WERI-Rb-1 (cell line): ENCODE results near the gene CCR6.

Experiments
- DNase-seq: peaks from one replicate; pipeline ENCODE4 v3.0.0-alpha.2; 2020
- H3K27ac ChIP-seq: fragments of 250-450 bp; sonication (Bioruptor Pico); 2 replicates; pipeline ENCODE4 v1.5.1; 2020; ENCODE audit warnings: mild to moderate bottlenecking, moderate library complexity
- H3K27me3 ChIP-seq: fragments of 250-450 bp; sonication (Bioruptor Pico); 2 replicates; pipeline ENCODE4 v1.5.1; 2021; ENCODE audit warnings: mild to moderate bottlenecking, low read depth, moderate library complexity; ENCODE audit not compliant: insufficient read depth, severe bottlenecking
- H3K36me3 ChIP-seq: fragments of 250-450 bp; sonication (Bioruptor Pico); 2 replicates; pipeline ENCODE4 v1.5.1; 2020; ENCODE audit warnings: mild to moderate bottlenecking, moderate library complexity
- H3K4me3 ChIP-seq: 2 replicates; pipeline ENCODE4 v1.5.1; 2011; ENCODE audit warnings: low read depth, mild to moderate bottlenecking, control low read depth, low read length
- H3K9me3 ChIP-seq: fragments of 250-450 bp; sonication (Bioruptor Pico); 2 replicates; pipeline ENCODE4 v1.5.1; 2021; ENCODE audit warnings: mild to moderate bottlenecking, moderate library complexity; ENCODE audit not compliant: severe bottlenecking
- TF ChIP-seq, protein P1 (sequence below): IDR thresholded peaks from 2 replicates; pipeline ENCODE4 v1.5.1; 2011; ENCODE audit warnings: low read depth, mild to moderate bottlenecking, control low read depth, inconsistent platforms, low read length

Gene CCR6

DNA sequence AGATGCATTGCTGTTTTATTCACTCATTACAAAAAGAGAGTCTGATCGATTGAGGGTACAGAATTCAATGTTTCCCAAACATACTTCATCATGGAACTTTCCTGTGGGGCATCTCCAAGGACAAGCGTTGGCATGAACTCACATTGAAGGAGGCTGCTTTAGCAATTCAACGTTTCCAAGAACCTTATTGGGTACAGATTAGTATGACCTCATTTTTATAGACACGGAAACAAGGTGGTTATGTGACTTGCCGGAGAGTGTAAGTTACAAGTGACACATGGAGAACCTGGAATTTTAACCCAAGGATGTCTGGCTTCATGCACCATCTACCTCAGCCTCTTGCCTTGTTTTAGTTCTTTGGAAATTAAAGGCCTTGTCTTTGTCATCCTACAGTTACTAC lies 26.1 kb downstream of the CCR6 start:
- H3K27ac ChIP-seq: no peak overlapping the region
- DNase-seq: no peak
- H3K9me3 ChIP-seq: no peaks in the 10 kb centered on the region
- no peaks in the 10 kb centered on the region for H3K27me3 ChIP-seq
- TF ChIP-seq, protein P1, sequence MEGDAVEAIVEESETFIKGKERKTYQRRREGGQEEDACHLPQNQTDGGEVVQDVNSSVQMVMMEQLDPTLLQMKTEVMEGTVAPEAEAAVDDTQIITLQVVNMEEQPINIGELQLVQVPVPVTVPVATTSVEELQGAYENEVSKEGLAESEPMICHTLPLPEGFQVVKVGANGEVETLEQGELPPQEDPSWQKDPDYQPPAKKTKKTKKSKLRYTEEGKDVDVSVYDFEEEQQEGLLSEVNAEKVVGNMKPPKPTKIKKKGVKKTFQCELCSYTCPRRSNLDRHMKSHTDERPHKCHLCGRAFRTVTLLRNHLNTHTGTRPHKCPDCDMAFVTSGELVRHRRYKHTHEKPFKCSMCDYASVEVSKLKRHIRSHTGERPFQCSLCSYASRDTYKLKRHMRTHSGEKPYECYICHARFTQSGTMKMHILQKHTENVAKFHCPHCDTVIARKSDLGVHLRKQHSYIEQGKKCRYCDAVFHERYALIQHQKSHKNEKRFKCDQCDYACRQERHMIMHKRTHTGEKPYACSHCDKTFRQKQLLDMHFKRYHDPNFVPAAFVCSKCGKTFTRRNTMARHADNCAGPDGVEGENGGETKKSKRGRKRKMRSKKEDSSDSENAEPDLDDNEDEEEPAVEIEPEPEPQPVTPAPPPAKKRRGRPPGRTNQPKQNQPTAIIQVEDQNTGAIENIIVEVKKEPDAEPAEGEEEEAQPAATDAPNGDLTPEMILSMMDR: no peak
- no peaks in the 10 kb centered on the region for H3K36me3 ChIP-seq
- H3K4me3 ChIP-seq: no peak overlapping the region

DNA sequence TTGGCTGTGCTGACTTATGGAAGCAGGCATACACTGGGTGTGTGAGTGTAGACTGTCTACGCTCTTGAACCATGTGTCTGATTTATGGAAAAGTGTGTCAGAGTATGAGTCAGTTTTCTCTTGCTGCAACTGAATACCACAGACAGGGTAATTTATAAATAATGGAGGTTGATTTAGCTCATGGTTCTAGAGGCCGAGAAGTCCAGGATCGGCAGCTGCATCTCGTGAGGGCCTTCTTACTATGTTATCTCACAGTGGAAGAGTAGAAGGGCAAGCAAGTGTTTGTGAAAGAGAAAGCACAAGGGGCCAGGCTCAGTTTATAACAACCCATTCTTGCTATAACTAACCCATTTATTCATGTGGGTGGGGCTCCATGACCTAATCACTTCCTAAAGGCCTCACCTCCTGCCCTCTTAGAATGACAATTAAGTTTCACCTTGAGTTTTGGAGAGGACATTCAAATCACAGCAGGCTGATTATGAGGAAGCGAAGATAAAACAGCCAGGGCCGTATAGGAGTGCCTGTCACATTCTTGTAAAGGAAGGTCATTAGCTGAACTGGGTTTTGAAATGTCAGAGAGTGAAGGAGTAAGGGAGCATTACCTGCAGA lies 28.1 kb downstream of the CCR6 start:
- Histone ChIP-seq H3K36me3 (no peaks in the 10 kb centered on the region), H3K27ac (no peak overlapping the region), H3K27me3 (no peaks in the 10 kb centered on the region), H3K4me3 (no peak overlapping the region), H3K9me3 (no peaks in the 10 kb centered on the region)
- TF ChIP-seq, protein P1: no peak
- DNase-seq: no peak

- H3K4me3 ChIP-seq: no peak overlapping the region
- no peak for DNase-seq
- H3K9me3 ChIP-seq: no peaks in the 10 kb centered on the region
- no peak overlapping the region for H3K27ac ChIP-seq
- no peaks in the 10 kb centered on the region for H3K27me3 ChIP-seq
- no peaks in the 10 kb centered on the region for H3K36me3 ChIP-seq
- TF ChIP-seq, protein P1: no peak
These were observed 28.8 kb downstream of the CCR6 start for GRCh38 chr6:167151648-167152047.

GRCh38 chr6:167152862-167153261 lies 30.0 kb downstream of the CCR6 start:
- TF ChIP-seq, protein P1: no peak
- DNase-seq: no peak
- no peak overlapping the region for H3K4me3 ChIP-seq
- H3K36me3 ChIP-seq: no peaks in the 10 kb centered on the region
- H3K27ac ChIP-seq: no peak overlapping the region
- no peaks in the 10 kb centered on the region for H3K27me3 ChIP-seq
- H3K9me3 ChIP-seq: no peaks in the 10 kb centered on the region

DNA sequence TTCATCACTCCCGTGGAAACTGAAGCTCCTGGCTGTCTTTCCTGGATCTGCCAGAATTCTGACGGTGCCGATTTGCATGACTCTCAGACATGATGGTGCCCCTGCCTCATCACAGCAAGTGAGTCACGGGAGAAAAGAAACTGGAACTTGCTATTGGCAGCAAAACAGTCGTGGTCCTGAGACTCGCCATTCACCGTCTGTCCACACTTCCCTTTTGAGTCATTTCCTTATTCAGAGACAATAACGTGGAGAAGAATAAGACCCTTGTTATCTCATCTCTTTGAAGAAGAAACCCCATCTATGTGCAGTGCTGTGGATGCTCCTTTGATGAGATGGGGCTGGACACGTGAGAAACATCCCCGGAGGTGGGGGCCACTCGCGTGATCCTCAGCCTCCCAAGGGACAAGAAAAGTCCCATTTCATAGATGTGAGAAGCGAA lies 30.6 kb downstream of the CCR6 start:
- Histone ChIP-seq H3K27ac (no peak overlapping the region), H3K36me3 (no peaks in the 10 kb centered on the region), H3K4me3 (no peak overlapping the region), H3K27me3 (no peaks in the 10 kb centered on the region), H3K9me3 (no peaks in the 10 kb centered on the region)
- TF ChIP-seq, protein P1: no peak
- no peak for DNase-seq

DNA sequence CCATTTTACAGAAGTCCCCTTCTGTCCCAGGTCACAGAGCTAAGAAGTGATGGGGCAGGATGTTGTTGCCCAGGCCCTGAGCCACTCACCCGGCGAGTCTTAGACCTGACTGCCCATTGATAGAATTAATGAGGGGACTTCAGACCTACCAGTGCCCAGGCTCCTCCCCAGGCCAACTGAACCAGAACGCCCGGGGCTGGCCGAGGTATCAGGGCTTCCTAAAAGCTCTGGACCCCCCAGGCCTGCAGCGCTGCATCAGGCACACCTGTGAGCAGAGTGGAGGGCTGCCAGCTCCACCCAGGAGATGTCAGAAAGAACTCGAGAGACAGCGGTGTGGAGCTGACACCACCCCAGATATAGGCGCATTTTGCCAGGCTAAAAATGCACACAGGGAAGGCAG lies 31.4 kb downstream of the CCR6 start:
- H3K27ac ChIP-seq: no peak overlapping the region
- no peaks in the 10 kb centered on the region for H3K27me3 ChIP-seq
- no peaks in the 10 kb centered on the region for H3K36me3 ChIP-seq
- no peak overlapping the region for H3K4me3 ChIP-seq
- DNase-seq: no peak
- H3K9me3 ChIP-seq: no peaks in the 10 kb centered on the region
- TF ChIP-seq, protein P1: no peak
